Lower leg skin (tissue), 4 donors: ENCODE measurements around the gene EVI5. TPM values are rescaled to one million over a fixed set of nuclear protein-coding genes. Genes with fewer than 3 reads are reported as not detected.

Experiments
- DNase-seq, 2 donors: peaks; one replicate each; pipeline ENCODE4 v3.0.0-alpha.2; 2019; ENCODE audit warnings: low spot score in 2 of 2
- H3K4me3 ChIP-seq: fragments of 200-600 bp; sonication (generic); 2 replicates; pipeline ENCODE4 v1.5.1; 2017; ENCODE audit warnings: mild to moderate bottlenecking, low read depth; ENCODE audit not compliant: poor library complexity, severe bottlenecking
- CTCF ChIP-seq, 3 donors: fragments of 450-650 bp; IDR thresholded peaks; one replicate each; pipeline ENCODE4 v1.5.1; 2016; ENCODE audit warnings: antibody characterized with exemption in 3 of 3, mild to moderate bottlenecking in 3 of 3, moderate library complexity in 2 of 3
- POLR2A ChIP-seq, 2 donors: fragments of 450-650 bp; IDR thresholded peaks; one replicate each; pipeline ENCODE4 v1.6.1; 2016 to 2017; ENCODE audit warnings: antibody characterized with exemption in 2 of 2, mild to moderate bottlenecking in 1 of 2, moderate library complexity in 1 of 2
- WGBS, 2 donors: methylation state at CpG; one replicate each; pipeline ENCODE4 v1.1.5; 2018; 5-methylcytosine and 5-hydroxymethylcytosine counted together
- intact Hi-C: fragments of 100-400 bp; cut with DNase I; formaldehyde crosslinking; loops from one replicate; pipeline ENCODE4 v1.15.0; 2023; ENCODE audit warnings: low total_unique reads
- total RNA-seq, 4 donors: library from RNA; depleted of rRNA; stranded (reverse); fragments of >200 nt; gene quantifications; one replicate each; pipeline ENCODE4 v1.1.0, GENCODE V29; 2016

The EVI5 gene
- total RNA-seq, 4 donors from 2014 or later, result 14.2 to 26.3 (median 21.4) TPM

- no peak for DNase-seq
- H3K4me3 ChIP-seq, result no peak overlapping the region
- intact Hi-C loops, result no loop called here
- 90 to 93% methylated on average over 4 of the region's 4 CpGs for WGBS, 2 donors
- TF ChIP-seq POLR2A (IDR thresholded peaks at IDR 0.05) (no peak), CTCF (IDR thresholded peaks at IDR 0.05) (no peak)
Observed at GRCh38 chr1:92494485-92495141, 290.3 kb downstream of the EVI5 start.

- intact Hi-C loops, result no loop called here
- WGBS, 2 donors, result 93 to 95% methylated on average over 4 of the region's 4 CpGs
- DNase-seq, result no peak
- TF ChIP-seq CTCF (IDR thresholded peaks at IDR 0.05), result no peak
- H3K4me3 ChIP-seq, result no peak overlapping the region
Observed at GRCh38 chr1:92493139-92493538, 291.8 kb downstream of the EVI5 start.

- no peak for DNase-seq
Observed at GRCh38 chr1:92488832-92489231, 296.1 kb downstream of the EVI5 start.

GRCh38 chr1:92488416-92488815 is 296.5 kb downstream of the EVI5 start:
- intact Hi-C loops, result no loop called here
- 55 to 60% methylated on average over 3 of the region's 3 CpGs for WGBS, 2 donors
- no peak overlapping the region for H3K4me3 ChIP-seq
- DNase-seq, result no peak
- TF ChIP-seq CTCF (IDR thresholded peaks at IDR 0.05) (no peak), POLR2A (IDR thresholded peaks at IDR 0.05) (no peak)

More at GRCh38 chr1:92488832-92489231, 296.1 kb downstream of the EVI5 start:
- no peak overlapping the region for H3K4me3 ChIP-seq
- intact Hi-C loops, result no loop called here
- TF ChIP-seq CTCF (IDR thresholded peaks at IDR 0.05) (no peak), POLR2A (IDR thresholded peaks at IDR 0.05) (no peak)
- WGBS, 2 donors, result 75 to 79% methylated on average over 3 of the region's 3 CpGs

- 65% methylated on average over 7 of the region's 7 CpGs for WGBS, 2 donors
- intact Hi-C loops, result no loop called here
- TF ChIP-seq POLR2A (IDR thresholded peaks at IDR 0.05), result no peak
- no peak for TF ChIP-seq CTCF (IDR thresholded peaks at IDR 0.05)
- no peak for DNase-seq
- H3K4me3 ChIP-seq, result no peak overlapping the region
Observed at GRCh38 chr1:92487078-92487605, 297.8 kb downstream of the EVI5 start.
